Inflammatory macrophage treated with lipopolysaccharide for 4 hours (primary cell): ENCODE data around the gene CYREN.
"Not testable (repeated sequence)": the region's sequence is repeated elsewhere in the genome, so short reads cannot be mapped to it uniquely, and the experiment has no call there.

Experiments
- DNase-seq: peaks from one replicate; pipeline ENCODE4 v3.0.0-alpha.2; 2020

Gene CYREN

GRCh38 chr7:135170274-135170997 lies at the start of gene CYREN:
CYREN (minus strand) TSS chr7:135170707; CDS start chr7:135168922, 1,785 bp downstream.
- DNase-seq, result peak; percentile 95

GRCh38 chr7:135217645-135218509 lies 47.4 kb upstream of the CYREN start:
- no peak for DNase-seq

GRCh38 chr7:135215698-135216097 lies 45.2 kb upstream of the CYREN start:
- no peak for DNase-seq

GRCh38 chr7:135215180-135215579 lies 44.7 kb upstream of the CYREN start:
- no peak for DNase-seq

- no peak for DNase-seq
These were observed 43.3 kb upstream of the CYREN start for GRCh38 chr7:135213831-135214230.

GRCh38 chr7:135211946-135212685 lies 41.6 kb upstream of the CYREN start:
- DNase-seq, result not testable (repeated sequence)

- peak; percentile 92 for DNase-seq
These were observed 40.9 kb upstream of the CYREN start, which contains the start of gene WDR91 for GRCh38 chr7:135211179-135211945. WDR91 (minus strand) TSS chr7:135211526; CDS start chr7:135211502, 24 bp downstream.

- DNase-seq, result no peak
These were observed 40.3 kb upstream of the CYREN start for GRCh38 chr7:135210888-135211178.

- peak; percentile 60 for DNase-seq
These were observed 38.8 kb upstream of the CYREN start for GRCh38 chr7:135209225-135209834.

GRCh38 chr7:135208102-135208793 lies 37.7 kb upstream of the CYREN start:
- DNase-seq, result no peak

- DNase-seq, result no peak
These were observed 37.0 kb upstream of the CYREN start for GRCh38 chr7:135207406-135208101.

GRCh38 chr7:135206941-135207391 lies 36.5 kb upstream of the CYREN start:
- DNase-seq, result peak; percentile 38

GRCh38 chr7:135205850-135206249 lies 35.3 kb upstream of the CYREN start:
- DNase-seq, result no peak

- DNase-seq, result no peak
These were observed 34.4 kb upstream of the CYREN start for GRCh38 chr7:135204876-135205275.

GRCh38 chr7:135204341-135204749 lies 33.8 kb upstream of the CYREN start:
- no peak for DNase-seq

GRCh38 chr7:135201350-135201749 lies 30.8 kb upstream of the CYREN start:
- no peak for DNase-seq

GRCh38 chr7:135200821-135201331 lies 30.4 kb upstream of the CYREN start:
- no peak for DNase-seq

- DNase-seq, result no peak
These were observed 28.9 kb upstream of the CYREN start for GRCh38 chr7:135199439-135199838.

- no peak for DNase-seq
These were observed 27.6 kb upstream of the CYREN start for GRCh38 chr7:135197906-135198655.

- DNase-seq, result no peak
These were observed 26.8 kb upstream of the CYREN start for GRCh38 chr7:135197343-135197742.
